H54 (cell line): ENCODE measurements around the gene ANKMY2.
"Not testable (repeated sequence)": the region's sequence is repeated elsewhere in the genome, so short reads cannot be mapped to it uniquely, and the experiment has no call there.

Experiments
- DNase-seq: peaks from one replicate; pipeline ENCODE4 v3.0.0; 2011; ENCODE audit warnings: low spot score, mixed read lengths; ENCODE audit not compliant: insufficient read length
- FAIRE-seq: peaks from 3 replicates; lab custom pipeline; 2011; peaks lifted over from hg19 to GRCh38; lab: Jason Lieb, UNC
- POLR2A ChIP-seq: IDR thresholded peaks from 2 replicates; pipeline ENCODE4 v1.6.1; 2011; ENCODE audit warnings: low read depth, mild to moderate bottlenecking, low read length

ANKMY2 gene

DNA sequence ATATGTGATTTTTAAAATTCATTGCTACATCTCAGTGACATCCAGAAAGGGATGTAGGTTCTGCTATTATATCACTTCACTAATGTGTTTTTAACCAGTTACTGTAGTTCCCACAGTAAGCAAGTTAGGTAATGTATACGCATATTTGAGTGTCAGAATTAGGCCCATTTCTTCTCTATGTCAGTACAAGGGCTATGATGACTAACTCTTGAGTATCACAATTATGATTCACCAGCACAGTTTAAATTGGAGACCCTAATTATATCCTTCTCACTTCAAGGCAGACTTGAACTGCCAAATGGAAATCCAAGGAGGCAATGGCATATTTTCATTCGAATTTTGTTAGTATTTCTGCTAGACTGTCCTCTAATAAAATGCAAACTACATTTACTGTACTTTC is 24.0 kb upstream of the ANKMY2 start:
- no peak for TF ChIP-seq POLR2A
- peak; percentile 79 for FAIRE-seq
- no peak for DNase-seq

- no peak for TF ChIP-seq POLR2A
- no peak for DNase-seq
- FAIRE-seq = no peak
These were observed 23.4 kb upstream of the ANKMY2 start for GRCh38 chr7:16668978-16669377.

- TF ChIP-seq POLR2A = no peak
- FAIRE-seq (peak; percentile 99), DNase-seq (peak; percentile 69)
These were observed 22.7 kb upstream of the ANKMY2 start for GRCh38 chr7:16668049-16668858.

- no peak for TF ChIP-seq POLR2A
- DNase-seq = no peak
- FAIRE-seq = no peak
These were observed 21.8 kb upstream of the ANKMY2 start for GRCh38 chr7:16667355-16667754.

GRCh38 chr7:16661924-16662323 is 16.4 kb upstream of the ANKMY2 start:
- FAIRE-seq (no peak), DNase-seq (no peak)
- TF ChIP-seq POLR2A = no peak

DNA sequence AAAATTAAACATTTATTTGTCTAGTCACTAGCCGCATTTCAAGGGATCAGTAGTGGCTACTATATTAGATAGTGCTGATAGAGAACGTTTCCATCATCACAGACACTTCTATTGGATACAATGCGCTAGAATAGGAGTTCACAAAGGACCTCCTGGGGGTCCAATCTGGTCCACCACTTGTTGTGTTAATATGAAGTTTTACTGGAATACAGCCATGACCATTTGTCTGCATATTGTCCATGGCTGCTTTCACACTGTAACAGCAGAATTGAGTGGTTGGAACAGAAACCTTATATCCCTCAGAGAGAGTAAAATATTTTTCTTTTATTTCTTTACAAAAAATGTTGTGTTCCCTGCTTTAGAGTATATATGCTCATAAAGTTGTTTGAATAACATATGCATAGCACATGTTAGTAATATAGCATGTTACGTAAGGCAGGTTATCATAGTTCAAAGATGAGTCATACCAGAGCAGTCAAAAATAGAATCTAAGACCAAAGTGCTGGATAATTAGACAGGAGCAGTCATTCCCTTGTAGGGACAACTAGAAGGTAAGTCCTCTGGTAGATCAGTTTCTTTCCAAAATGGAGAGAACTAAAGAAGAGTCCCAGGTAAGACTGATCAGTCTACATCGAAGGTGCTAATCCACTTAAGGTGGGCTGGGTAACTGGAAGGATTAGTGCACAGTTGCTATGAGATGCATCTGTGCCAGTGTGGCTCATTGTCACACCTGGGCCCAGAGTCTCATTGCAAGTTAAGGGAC is 15.3 kb upstream of the ANKMY2 start:
- DNase-seq (no peak), FAIRE-seq (peak; percentile 99)
- TF ChIP-seq POLR2A = no peak

DNA sequence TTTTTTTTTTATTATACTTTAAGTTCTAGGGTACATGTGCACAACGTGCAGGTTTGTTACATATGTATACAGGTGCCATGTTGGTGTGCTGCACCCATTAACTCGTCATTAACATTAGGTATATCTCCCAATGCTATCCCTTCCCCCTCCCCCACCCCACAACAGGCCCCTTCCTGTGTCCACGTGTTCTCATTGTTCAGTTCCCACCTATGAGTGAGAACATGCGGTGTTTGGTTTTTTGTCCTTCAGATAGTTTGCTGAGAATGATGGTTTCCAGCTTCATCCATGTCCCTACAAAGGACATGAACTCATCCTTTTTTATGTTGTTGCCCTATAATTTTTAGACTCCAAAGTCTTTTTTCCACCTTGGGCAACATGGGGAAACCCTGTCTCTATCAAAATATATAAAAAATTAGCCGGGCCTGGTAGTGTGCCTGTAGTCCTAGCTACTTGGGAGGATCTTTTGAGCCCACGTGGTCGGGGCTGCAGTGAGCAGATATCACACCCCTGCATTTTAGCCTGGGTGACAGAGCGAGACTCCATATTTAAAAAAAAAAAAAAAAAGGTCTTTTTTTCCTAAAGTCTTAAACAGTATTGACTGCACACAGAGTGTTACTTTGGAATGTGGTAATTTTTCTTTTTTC is 14.4 kb upstream of the ANKMY2 start:
- not testable (repeated sequence) for FAIRE-seq

DNA sequence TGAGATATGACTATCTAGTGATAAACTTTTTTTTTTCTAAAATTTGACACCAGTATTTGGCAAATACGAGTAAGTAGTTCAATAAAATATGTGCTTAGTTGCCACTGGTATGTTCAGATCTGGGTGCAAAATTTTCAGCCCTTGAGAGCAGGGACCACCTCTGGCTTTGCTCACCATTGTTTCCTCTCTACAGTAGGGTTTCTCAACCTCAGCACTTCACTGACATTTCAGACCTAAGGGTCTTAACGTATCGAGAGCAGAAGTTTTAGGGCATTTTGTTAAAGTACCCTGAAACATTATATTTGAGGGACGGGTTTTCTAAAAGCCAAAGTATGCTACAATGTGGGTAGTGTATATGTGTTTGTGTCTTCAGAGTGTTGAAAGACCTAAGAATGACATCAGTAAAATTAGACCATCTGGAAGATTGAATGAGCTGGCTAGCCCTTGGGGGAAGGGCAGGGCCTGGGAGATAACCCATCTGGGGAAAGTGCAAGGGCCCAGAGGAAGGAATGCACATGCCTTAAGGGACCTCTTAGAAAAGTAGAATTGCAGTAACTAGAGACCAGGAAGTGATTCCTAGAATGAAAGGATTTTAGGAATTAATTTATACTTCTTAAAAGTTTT is 12.2 kb upstream of the ANKMY2 start:
- DNase-seq (no peak), FAIRE-seq (peak; percentile 95)

More for the DNA sequence above, 14.4 kb upstream of the ANKMY2 start:
- DNase-seq = not testable (repeated sequence)

DNA sequence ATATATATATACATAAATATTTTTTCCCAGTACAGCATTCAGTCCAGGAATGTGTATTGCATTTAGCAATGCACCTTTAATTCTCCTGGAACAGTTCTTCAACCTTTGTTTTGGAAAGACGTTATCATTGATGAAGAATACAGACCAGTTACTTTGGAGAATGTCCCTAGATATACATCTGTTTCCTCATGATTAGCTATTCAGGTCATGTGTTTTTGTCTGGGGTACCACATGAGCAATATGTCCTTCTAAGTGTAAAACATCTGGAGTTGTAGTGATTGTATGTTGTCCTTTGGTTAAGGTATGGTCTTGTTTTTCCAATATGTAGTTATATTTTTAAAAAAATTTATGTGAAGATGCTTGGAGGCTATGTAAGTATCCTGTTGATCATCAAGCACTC is 10.6 kb upstream of the ANKMY2 start:
- FAIRE-seq (peak; percentile 41), DNase-seq (no peak)
- no peak for TF ChIP-seq POLR2A

More for the DNA sequence above, 12.2 kb upstream of the ANKMY2 start:
- TF ChIP-seq POLR2A = no peak

GRCh38 chr7:16655394-16655793 is 9.8 kb upstream of the ANKMY2 start:
- DNase-seq = no peak
- FAIRE-seq = no peak
- TF ChIP-seq POLR2A = no peak

DNA sequence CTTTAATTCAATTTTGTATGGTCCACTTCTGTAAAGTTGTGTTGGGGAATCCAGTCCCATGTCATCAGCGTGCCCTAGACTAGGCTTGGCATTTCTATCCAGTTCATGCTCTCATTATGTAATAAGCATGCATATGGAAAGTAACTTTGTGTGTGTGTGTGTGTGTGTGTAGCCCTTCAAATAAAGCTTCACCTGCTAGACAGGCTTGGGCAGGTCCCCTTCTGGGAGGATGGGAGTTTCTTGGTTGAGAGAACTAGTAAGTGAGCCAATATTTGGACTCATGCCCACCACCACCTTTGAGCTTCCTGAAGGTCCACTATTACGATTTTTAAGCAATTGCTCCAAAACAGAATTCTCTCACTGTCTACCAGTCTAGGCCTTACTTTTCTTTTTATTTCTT is 7.3 kb upstream of the ANKMY2 start:
- TF ChIP-seq POLR2A = no peak
- peak; percentile 33 for FAIRE-seq
- DNase-seq = no peak

- no peak for TF ChIP-seq POLR2A
- peak; percentile 66 for FAIRE-seq
- no peak for DNase-seq
These were observed 6.7 kb upstream of the ANKMY2 start for GRCh38 chr7:16652240-16652583.

DNA sequence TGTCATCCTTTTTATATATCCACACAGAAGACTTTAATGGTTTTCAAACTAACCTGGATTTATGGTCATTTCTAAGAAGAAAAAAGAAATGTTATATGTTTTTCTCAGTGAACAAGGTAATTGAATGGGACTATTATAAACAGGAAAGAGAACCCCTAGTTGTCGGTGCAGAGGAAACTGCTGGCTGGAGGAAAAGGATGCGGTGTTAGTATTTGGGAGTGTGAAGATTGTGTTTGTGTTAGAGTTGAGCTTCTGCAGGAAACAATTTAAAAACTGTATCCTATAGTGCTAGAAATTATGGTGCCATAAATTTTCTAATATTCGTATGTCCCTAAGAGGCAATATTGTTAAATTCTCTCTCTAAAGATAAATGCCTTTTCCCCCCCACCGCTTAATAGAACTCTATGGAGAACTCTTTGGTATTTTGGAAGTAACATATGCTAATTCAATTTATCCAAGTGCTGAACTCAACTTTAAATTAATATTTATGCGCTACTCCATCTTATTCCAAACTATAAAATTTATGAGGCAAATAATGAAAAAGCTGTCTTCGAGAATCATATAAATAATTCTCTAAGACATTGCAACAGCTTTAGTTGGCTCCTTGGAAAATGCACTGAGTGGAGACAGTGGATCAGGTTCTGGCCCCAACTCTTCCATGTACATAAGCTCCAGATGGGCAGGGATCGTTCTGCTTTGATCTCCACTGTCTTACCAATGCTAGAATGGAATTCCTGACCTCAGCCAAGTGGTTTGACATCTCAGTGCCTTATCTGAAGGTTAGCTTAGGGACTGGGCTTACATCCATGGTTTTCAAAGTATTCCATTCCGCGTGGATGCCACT is 6.1 kb upstream of the ANKMY2 start:
- DNase-seq (no peak), FAIRE-seq (no peak)
- TF ChIP-seq POLR2A = no peak

- FAIRE-seq (no peak), DNase-seq (no peak)
- TF ChIP-seq POLR2A = no peak
These were observed 4.7 kb upstream of the ANKMY2 start for GRCh38 chr7:16650266-16650665.
